Keratinocyte (primary cell): ENCODE data around the gene S100A14.

Experiments used
- CTCF ChIP-seq, 3 experiments: IDR thresholded peaks in 1 of 3; conservative IDR thresholded peaks in 1 of 3; optimal IDR thresholded peaks in 1 of 3; 2 replicates in 2 of 3; 3 replicates in 1 of 3; pipeline versions ENCODE3 to v1.5.1; 2011; ENCODE audit warnings: low read length in 3 of 3, mild to moderate bottlenecking in 3 of 3, moderate library complexity in 2 of 3, control low read depth in 1 of 3, inconsistent platforms in 1 of 3; ENCODE audit not compliant: insufficient read depth in 2 of 3; ENCODE audit errors: extremely low read depth in 1 of 3
- EZH2 ChIP-seq: IDR thresholded peaks from one replicate; pipeline ENCODE4 v1.6.1; 2012; ENCODE audit warnings: inconsistent platforms, mild to moderate bottlenecking, low read length, moderate library complexity

DNA sequence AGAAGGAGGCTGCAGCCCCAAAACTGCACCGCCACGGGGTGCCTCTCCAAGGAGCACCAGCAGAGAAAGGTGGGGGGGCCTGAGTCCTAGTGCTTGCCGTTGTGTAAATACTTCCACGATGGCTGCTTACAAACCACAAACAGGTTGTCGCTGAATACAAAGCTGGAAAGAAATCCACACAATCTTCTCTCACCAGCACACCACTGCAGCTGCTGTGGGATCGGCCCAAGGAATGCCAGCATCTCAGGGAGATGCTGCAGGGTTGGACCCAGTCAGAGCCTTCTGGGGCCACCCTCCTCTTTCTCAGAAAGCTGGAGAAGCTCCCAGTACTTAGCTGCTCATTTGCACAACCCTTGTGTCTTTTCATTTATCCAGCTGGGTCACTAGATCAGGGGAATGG, 3.0 kb upstream of the S100A14 start:
- TF ChIP-seq CTCF (optimal IDR thresholded peaks at IDR 0.05 in 1 of 3, IDR thresholded peaks at IDR 0.05 in 1 of 3, conservative IDR thresholded peaks at IDR 0.05 in 1 of 3; ENCODE audit: extremely low read depth in 1 of 3, insufficient read depth in 2 of 3, low read length in 3 of 3) (no peak), EZH2 (no peak)
